Measurements from ENCODE around the gene PHYH. TPM values are rescaled to one million over a fixed set of nuclear protein-coding genes. Genes with fewer than 3 reads are reported as not detected.

The PHYH gene
- total and polyA plus RNA-seq, 2 of the 4 experiments (the other 2 are of a cell fraction) = 10.9 to 13.4 TPM

DNA sequence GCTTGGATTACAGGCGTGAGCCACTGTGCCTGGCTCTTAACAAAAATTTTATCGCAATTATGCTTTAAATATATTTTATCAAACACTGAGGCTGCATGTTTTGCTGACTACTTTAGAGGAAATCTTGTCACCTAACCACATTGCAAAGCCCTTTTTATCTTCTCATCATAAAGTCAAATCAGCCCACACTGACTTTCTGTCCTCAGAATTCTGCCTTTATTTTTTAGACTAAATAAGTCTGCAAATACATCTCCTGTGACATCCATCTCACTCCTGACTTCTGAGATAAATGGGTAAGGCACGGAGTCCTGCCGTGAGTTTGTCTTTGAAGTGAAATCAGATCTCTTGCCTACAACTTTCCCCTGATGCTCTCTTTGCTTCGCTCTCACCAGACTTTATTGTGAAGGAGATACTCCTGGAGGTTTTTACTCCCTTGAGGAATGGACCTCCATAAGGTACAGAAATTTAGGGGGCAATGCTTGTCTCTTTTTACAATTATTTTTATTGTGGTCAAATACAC, 42.2 kb downstream of the PHYH start:
- ChIA-PET POLR2A (ENCODE audit: unreplicated experiment) (no interaction called here), CTCF (interaction anchor here (0.7 kb wide), 1 partner anchor 1046 kb away, joined by 4 read pairs; no protein-coding TSS in a partner anchor)
- Histone ChIP-seq H3K9ac (ENCODE audit: low read depth, low read length) (no peak overlapping the region), H3K4me1 (ENCODE audit: control insufficient read depth, insufficient read depth, low read length) (no peaks in the 10 kb centered on the region), H3K27me3 (ENCODE audit: control insufficient read depth, insufficient read depth, low read length) (peaks cover 5% of the 10 kb centered on the region), H2BK15ac (ENCODE audit: low read depth, low read length) (no peak overlapping the region), H3K4ac (ENCODE audit: low read depth, low read length) (no peak overlapping the region), H2BK20ac (ENCODE audit: low read depth, low read length) (no peak overlapping the region), H2AK5ac (ENCODE audit: low read depth, low read length) (no peak overlapping the region), H2BK120ac (ENCODE audit: low read depth, low read length) (no peak overlapping the region), H3K36me3 (ENCODE audit: control insufficient read depth, insufficient read depth, low read length) (no peaks in the 10 kb centered on the region), H4K91ac (ENCODE audit: insufficient read depth, low read depth, low read length) (no peak overlapping the region), H3K4me3 (ENCODE audit: insufficient read depth, low read depth, low read length) (no peak overlapping the region), H3K56ac (ENCODE audit: extremely low read depth, insufficient read depth, low read length) (no peak overlapping the region), H3K14ac (replicated peaks; ENCODE audit: low read depth, low read length) (no peak overlapping the region), H3K18ac (ENCODE audit: low read depth, low read length) (no peak overlapping the region), H3K23ac (ENCODE audit: low read depth, low read length) (no peak overlapping the region), H3K79me1 (ENCODE audit: low read depth in 1 of 2, low read length in 2 of 2) (no peaks in the 10 kb centered on the region), H2BK5ac (ENCODE audit: low read depth, low read length, poor library complexity, severe bottlenecking) (no peak overlapping the region), H3K4me2 (ENCODE audit: low read depth, low read length) (no peak overlapping the region), H4K20me1 (ENCODE audit: insufficient read depth, low read length) (no peaks in the 10 kb centered on the region), H3K9me1 (ENCODE audit: insufficient read depth, low read length) (no peaks in the 10 kb centered on the region), H3K9me3 (ENCODE audit: control insufficient read depth, insufficient read depth, low read length) (no peaks in the 10 kb centered on the region), H2AFZ (replicated peaks; ENCODE audit: low read length, poor library complexity) (no peak overlapping the region), H3K27ac (ENCODE audit: insufficient read depth, low read length) (no peak overlapping the region), H2AK9ac (replicated peaks; ENCODE audit: low read depth, low read length, poor library complexity) (no peak overlapping the region), H4K8ac (ENCODE audit: low read depth in 2 of 2, low read length in 2 of 2) (no peak overlapping the region), H4K5ac (ENCODE audit: low read depth, low read length) (no peak overlapping the region)
- in situ Hi-C loops (cut with MboI; ENCODE audit: low sequenced_read_pairs) = no loop called here
- dilution Hi-C loops (cut with HindIII; ENCODE audit: low sequenced_read_pairs, unreplicated experiment) = no loop called here
- intact Hi-C loops (cut with micrococcal nuclease) = no loop called here
- BruUV-seq (replicated peaks) = no TSS peak
- TF ChIP-seq RCOR1 (IDR thresholded peaks at IDR 0.05; ENCODE audit: insufficient replicate concordance, low read length) = no peak
- no peak for TF ChIP-seq SMC3 (IDR thresholded peaks at IDR 0.05; ENCODE audit: low read depth, low read length)
- TF ChIP-seq, protein P1, sequence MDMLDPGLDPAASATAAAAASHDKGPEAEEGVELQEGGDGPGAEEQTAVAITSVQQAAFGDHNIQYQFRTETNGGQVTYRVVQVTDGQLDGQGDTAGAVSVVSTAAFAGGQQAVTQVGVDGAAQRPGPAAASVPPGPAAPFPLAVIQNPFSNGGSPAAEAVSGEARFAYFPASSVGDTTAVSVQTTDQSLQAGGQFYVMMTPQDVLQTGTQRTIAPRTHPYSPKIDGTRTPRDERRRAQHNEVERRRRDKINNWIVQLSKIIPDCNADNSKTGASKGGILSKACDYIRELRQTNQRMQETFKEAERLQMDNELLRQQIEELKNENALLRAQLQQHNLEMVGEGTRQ (IDR thresholded peaks at IDR 0.05; ENCODE audit: low read depth, low read length) = no peak
- no peak for TF ChIP-seq CEBPB (IDR thresholded peaks at IDR 0.05; ENCODE audit: low read depth, low read length)
- WGBS, 2 experiments (ENCODE audit: extremely low coverage in 2 of 2, insufficient read length in 1 of 2) = 90% methylated on average over 2 of the region's 5 CpGs; no CpG with 5 or more reads in 1 of the 2 experiments
- ATAC-seq (ENCODE audit: low read depth) (no peak), DNase-seq (no peak)
